ENCODE results near the gene APOB. TPM values are rescaled to one million over a fixed set of nuclear protein-coding genes. Genes with fewer than 3 reads are reported as not detected.

APOB gene
- polyA plus RNA-seq, 1 of the 3 experiments (the other 2 are of a cell fraction): not detected

GRCh38 chr2:21038403-21039073, 5.3 kb downstream of the APOB start:
- no peak overlapping the region for H3K4me2 ChIP-seq
- peaks cover 0 to 13% of the 10 kb centered on the region in 2 experiments; a peak in 2 of 4 replicates for H3K4me1 ChIP-seq (ENCODE audit: control insufficient read depth in 1 of 2, insufficient read depth in 2 of 2, low read depth in 1 of 2, low read length in 1 of 2)
- CTCF ChIA-PET: interaction anchor here (1.0 to 6.3 kb wide), 5 partner anchors 12 to 377 kb away, joined by 3 to 51 read pairs (median 6); no protein-coding TSS in a partner anchor
- DNase-seq: no peak
- H3K27ac ChIP-seq (ENCODE audit: low read depth in 2 of 2, low read length in 1 of 2): no peak overlapping the region
- H3F3A ChIP-seq (replicated peaks; ENCODE audit: insufficient read depth): no peaks in the 10 kb centered on the region
- no peak overlapping the region for H2AFZ ChIP-seq (ENCODE audit: low read depth)
- no peaks in the 10 kb centered on the region for H3K9me2 ChIP-seq
- no peak overlapping the region for H3K9ac ChIP-seq
- no peaks in the 10 kb centered on the region for H3K36me3 ChIP-seq (replicated peaks in 1 of 2; ENCODE audit: control insufficient read depth in 1 of 2, insufficient read depth in 2 of 2, low read length in 1 of 2)
- WGBS (ENCODE audit: low lambda C conversion rate): 24% methylated on average over 4 of the region's 4 CpGs
- H3K79me2 ChIP-seq (ENCODE audit: insufficient read depth): no peaks in the 10 kb centered on the region
- TF ChIP-seq ELF1 (IDR thresholded peaks at IDR 0.05) (no peak), RCOR1 (IDR thresholded peaks at IDR 0.05; ENCODE audit: low read length) (no peak), USF1 (IDR thresholded peaks at IDR 0.05; ENCODE audit: borderline replicate concordance, low read depth) (no peak), TAF1 (IDR thresholded peaks at IDR 0.05; ENCODE audit: borderline replicate concordance, low read depth, low read length) (no peak), CTCF (IDR thresholded peaks at IDR 0.05) (no peak), YY1 (IDR thresholded peaks at IDR 0.05; ENCODE audit: low read depth) (no peak), PBX3 (IDR thresholded peaks at IDR 0.05) (no peak), IRF3 (IDR thresholded peaks at IDR 0.05; ENCODE audit: low read depth, low read length) (no peak), MAX (IDR thresholded peaks at IDR 0.05; ENCODE audit: low read depth) (no peak), JUND (IDR thresholded peaks at IDR 0.05) (no peak), FOXM1 (IDR thresholded peaks at IDR 0.05; ENCODE audit: low read depth) (no peak), RAD21 (IDR thresholded peaks at IDR 0.05; ENCODE audit: low read length) (no peak), NFIC (IDR thresholded peaks at IDR 0.05; ENCODE audit: borderline replicate concordance) (no peak), MXI1 (IDR thresholded peaks at IDR 0.05; ENCODE audit: low read depth, low read length) (no peak), GATA2 (CRISPR knock-in tag; IDR thresholded peaks at IDR 0.05) (no peak), FOSL2 (IDR thresholded peaks at IDR 0.05; ENCODE audit: borderline replicate concordance, low read depth) (no peak), SMC3 (IDR thresholded peaks at IDR 0.05; ENCODE audit: low read depth, low read length) (no peak)
- no peaks in the 10 kb centered on the region for H3K9me3 ChIP-seq
- no peaks in the 10 kb centered on the region for H4K20me1 ChIP-seq (ENCODE audit: insufficient read depth)
- H3K27me3 ChIP-seq (ENCODE audit: insufficient read depth): no peaks in the 10 kb centered on the region; the same call in 1 of the 2 replicates
- POLR2A ChIA-PET: interaction anchor here (0.6 to 0.7 kb wide), 2 partner anchors 14 to 125 kb away, joined by 4 read pairs; no protein-coding TSS in a partner anchor
- no peak overlapping the region for H3K4me3 ChIP-seq (ENCODE audit: low read depth in 2 of 2, low read length in 1 of 2)
